Endometrial microvascular endothelial cells (primary cell): ENCODE data around the gene SERPINA12. TPM values are rescaled to one million over a fixed set of nuclear protein-coding genes. Genes with fewer than 3 reads are reported as not detected.

Source experiments
- in situ Hi-C: cut with HindIII; loops from 2 replicates; pipeline ENCODE4 v1.10.0; 2017; ENCODE audit warnings: low sequenced_read_pairs, low pct_unique_long_range_greater_than_20kb; ENCODE audit errors: inconsistent ontology term
- total RNA-seq: library from RNA; depleted of rRNA; stranded (reverse); fragments of >200 nt; gene quantifications from one replicate; pipeline ENCODE4 v1.2.3, GENCODE V29; 2015; ENCODE audit errors: inconsistent ontology term

Gene SERPINA12
- total RNA-seq, 1 donor from 2014 or later: not detected

- in situ Hi-C loops: no loop called here
These were observed 35.4 kb downstream of the SERPINA12 start for GRCh38 chr14:94473666-94474410.

GRCh38 chr14:94472842-94473241, 36.4 kb downstream of the SERPINA12 start:
- in situ Hi-C loops: no loop called here

GRCh38 chr14:94471045-94471444, 38.2 kb downstream of the SERPINA12 start:
- in situ Hi-C loops: no loop called here

- in situ Hi-C loops: no loop called here
These were observed 39.0 kb downstream of the SERPINA12 start for GRCh38 chr14:94470311-94470710.

GRCh38 chr14:94469261-94469660, 40.0 kb downstream of the SERPINA12 start:
- in situ Hi-C loops: no loop called here

GRCh38 chr14:94467728-94468520, 41.3 kb downstream of the SERPINA12 start:
- in situ Hi-C loops: no loop called here

- in situ Hi-C loops: no loop called here
These were observed 42.4 kb downstream of the SERPINA12 start for GRCh38 chr14:94466706-94467370.

GRCh38 chr14:94465042-94465441, 44.2 kb downstream of the SERPINA12 start:
- in situ Hi-C loops: no loop called here

- in situ Hi-C loops: no loop called here
These were observed 45.0 kb downstream of the SERPINA12 start for GRCh38 chr14:94464290-94464689.

GRCh38 chr14:94462763-94463572, 46.3 kb downstream of the SERPINA12 start:
- in situ Hi-C loops: no loop called here

GRCh38 chr14:94462219-94462551, 47.1 kb downstream of the SERPINA12 start:
- in situ Hi-C loops: no loop called here

- in situ Hi-C loops: no loop called here
These were observed 47.6 kb downstream of the SERPINA12 start for GRCh38 chr14:94461526-94462218.

GRCh38 chr14:94460631-94461416, 48.4 kb downstream of the SERPINA12 start:
- in situ Hi-C loops: no loop called here

- in situ Hi-C loops: no loop called here
These were observed 50.6 kb downstream of the SERPINA12 start for GRCh38 chr14:94458558-94459205.

GRCh38 chr14:94458096-94458495, 51.2 kb downstream of the SERPINA12 start:
- in situ Hi-C loops: no loop called here

GRCh38 chr14:94455928-94456327, 53.3 kb downstream of the SERPINA12 start:
- in situ Hi-C loops: no loop called here

GRCh38 chr14:94451826-94452225, 57.4 kb downstream of the SERPINA12 start:
- in situ Hi-C loops: no loop called here
